GM18505 (cell line): ENCODE data around the gene DIP2B.

Experiments
- ATAC-seq: cut with Tn5 transposase; IDR thresholded peaks from one replicate; pipeline ENCODE4 v1.9.1; 2021; ENCODE audit not compliant: unreplicated experiment
- POLR2A ChIP-seq: IDR thresholded peaks from 4 replicates; pipeline ENCODE4 v1.6.1; 2011; ENCODE audit warnings: borderline replicate concordance; ENCODE audit not compliant: insufficient read depth, insufficient read length; ENCODE audit errors: extremely low read depth

DIP2B gene

DNA sequence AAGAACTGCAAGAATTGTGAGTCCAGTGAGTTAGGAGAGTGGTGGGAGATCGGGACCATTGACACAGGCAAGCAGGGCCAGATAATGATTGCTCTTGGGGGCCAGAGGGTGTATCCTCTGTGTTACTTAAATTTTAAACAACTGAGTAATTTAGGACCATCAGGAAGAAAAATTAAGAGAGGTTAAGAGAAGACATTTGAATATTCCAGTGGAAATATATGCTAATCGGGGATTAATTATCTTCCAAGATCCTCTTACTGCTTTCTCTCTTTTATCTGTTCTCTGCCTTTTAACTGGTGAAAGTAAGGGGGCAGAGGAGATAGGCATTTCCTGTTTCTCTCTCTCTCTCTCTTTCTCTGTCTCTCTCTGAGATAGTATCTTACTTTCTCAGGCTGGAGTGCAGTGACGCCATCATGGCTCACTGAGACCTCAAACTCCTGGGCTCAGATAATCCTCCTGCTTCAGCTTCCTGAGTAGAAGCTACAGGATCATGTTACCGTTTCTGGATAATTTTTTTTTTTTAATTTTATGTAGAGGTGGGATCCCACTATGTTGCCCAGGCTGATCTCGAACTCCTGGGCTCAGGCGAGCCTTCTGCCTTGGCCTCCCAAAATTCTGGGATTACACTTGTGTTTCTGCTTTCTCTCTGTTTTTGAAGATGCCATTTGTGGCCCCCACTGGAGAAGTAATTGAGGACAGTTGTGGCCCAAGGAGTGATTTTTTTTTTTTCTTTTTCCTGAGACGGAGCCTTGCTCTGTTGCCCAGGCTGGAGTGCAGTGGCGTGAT is 85.1 kb downstream of the DIP2B start:
- TF ChIP-seq POLR2A, result no peak
- ATAC-seq, result no peak

DNA sequence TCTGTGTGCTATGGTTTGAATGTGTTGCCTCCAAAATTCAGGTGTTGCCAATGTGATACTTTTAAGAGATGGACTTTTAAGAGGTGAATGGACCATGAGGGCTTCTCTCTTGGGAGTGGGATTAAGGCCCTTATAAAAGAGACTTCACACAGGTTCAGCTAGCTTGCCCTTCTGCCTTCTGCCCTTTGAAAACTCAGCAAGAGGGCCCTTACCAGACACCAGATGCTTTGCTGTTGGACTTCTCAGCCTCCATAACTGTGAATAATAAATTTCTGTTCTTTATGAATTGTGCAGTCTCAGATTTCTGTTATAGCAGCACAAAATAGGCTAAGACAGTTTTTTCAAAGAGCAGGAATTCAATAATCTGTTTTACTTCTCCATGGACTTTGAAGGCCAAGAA is 86.1 kb downstream of the DIP2B start:
- no peak for ATAC-seq
- no peak for TF ChIP-seq POLR2A

DNA sequence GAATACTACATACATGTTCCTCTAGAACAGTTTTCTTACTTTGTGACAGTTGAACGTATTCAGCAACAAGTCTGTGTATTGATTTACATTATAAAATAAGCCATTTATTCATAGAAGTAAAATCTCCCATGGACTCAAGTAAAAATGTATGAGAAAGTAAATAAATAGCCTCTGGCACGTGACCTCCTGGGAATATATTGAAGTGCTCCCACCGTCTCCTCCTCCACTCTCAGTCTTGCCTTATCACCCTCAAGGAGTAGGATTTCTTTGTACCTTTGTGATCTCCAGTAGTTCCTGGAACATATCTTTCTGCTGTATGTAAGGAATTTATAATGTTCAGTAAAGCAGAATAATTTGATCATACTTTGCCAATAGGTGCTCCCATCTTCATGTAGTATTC is 90.9 kb downstream of the DIP2B start:
- ATAC-seq, result no peak
- TF ChIP-seq POLR2A, result no peak

DNA sequence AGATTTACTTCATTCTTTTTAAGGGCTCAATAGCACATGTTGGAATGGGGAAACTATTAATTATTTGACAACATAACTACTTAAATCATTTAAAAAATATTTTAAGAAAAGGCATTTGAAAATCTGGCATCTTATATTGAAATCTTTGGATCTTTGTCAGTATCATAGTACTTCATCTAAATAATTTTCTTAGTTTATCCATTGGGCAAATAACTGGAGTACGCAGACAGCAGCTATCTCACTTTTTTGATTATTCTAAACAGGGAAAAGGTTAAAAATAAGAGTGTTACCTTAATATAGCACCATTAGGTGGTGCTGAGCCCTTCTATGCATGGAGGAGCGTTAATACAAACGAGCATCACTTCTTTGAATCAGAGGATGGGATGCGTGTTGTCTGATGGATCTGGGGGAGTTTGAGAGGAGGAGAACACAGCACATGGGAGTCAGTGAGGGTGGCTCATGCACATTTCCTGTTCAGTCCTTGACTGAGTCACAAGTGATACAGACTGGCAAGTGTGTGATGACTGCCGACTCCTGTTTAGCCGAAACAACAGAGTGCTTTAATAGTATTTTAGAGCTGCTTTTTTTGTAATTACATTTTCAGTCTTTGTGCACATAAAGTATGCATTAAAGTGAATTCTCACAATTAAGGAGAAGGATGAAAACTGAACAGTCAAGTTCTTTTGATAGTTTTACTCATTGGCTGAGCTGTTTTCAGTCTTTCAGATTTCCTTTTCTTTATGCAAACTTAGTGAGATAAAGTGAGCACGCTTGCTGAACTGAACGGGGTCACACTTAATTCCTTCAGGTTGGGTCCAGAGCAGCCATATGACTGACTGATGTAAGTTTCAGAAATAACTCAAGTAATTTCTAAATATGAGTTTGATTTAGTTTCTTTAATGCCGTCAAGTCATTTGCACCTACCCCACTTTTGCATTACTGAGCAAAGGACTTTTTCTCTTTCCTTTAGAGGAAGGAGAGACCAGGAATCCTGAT is 92.7 kb downstream of the DIP2B start:
- no peak for TF ChIP-seq POLR2A

DNA sequence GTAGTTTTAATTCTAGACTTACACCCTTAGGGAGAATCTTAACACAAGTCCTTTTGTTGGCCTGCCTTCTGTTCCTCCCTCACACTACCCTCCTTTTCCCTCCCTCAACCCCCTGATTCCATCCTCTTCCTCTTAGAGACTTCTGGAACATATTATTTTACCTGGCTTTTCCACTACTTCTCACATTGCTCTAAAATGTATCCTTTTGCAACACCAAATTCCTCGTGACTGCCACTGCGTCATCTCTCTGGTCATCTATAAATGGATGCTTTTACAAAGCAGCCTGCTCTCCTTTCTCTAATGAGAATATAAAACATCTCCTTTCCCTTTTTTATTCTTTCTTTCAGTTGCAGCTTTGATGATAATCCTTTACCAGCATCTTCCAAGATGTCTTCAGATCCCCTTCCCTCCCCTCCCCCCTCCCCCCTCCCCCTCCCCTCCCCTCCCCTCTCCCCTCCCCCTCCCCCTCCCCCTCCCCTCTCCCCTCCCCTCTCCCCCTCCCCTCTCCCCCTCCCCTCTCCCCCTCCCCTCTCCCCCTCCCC is 93.6 kb downstream of the DIP2B start:
- ATAC-seq, result no peak
- no peak for TF ChIP-seq POLR2A

More for the DNA sequence above, 92.7 kb downstream of the DIP2B start:
- peak; percentile 79 for ATAC-seq

DNA sequence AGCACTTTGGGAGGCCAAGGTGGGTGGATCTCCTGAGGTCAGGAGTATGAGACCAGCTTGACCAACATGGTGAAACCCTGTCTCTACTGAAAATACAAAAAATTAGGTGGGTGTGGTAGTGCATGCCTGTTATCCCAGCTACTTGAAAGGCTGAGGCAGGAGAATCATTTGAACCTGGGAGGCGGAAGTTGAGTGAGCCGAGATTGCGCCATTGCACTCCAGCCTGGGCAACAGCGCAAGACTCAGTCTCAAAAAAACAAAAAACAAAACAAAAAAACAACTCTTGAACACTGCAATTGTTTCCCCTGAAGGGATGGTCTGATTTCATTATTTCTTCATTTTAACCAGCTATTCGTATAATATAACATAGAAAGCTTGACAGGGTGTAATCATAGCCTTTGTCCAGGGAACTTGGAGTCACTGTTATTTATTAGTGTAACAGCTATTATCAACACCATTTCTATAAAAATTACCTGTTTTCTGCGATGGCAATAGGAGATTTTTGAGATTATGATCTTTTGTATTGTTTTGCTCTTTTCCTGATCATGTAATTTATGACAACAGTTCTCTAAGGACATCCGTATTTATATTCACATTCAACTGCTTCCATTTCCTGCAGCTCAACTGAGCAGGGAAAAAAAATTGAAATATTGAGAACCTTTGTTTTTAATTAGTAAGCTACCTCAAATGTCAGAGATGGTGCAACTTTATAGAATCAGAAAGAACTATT is 94.7 kb downstream of the DIP2B start:
- no peak for TF ChIP-seq POLR2A
- no peak for ATAC-seq

DNA sequence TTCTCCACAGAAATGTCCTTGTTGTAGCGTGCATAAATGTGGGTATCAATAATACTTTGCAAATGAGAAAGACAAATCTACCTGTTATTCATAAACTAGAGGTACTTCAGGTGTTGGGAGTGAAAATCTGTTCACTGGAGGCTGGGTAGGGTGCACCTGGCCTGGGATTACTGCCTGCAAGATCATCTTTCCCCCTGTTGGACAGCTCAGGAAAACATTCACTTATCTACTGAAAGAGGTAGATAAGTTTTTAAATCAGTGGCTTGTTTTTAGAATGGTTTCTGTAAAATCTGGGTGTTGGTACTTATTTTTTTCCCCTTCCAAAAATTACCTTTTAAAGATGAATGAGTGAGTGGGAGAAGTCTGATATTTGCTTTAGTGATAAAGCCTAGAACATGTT is 95.6 kb downstream of the DIP2B start:
- no peak for TF ChIP-seq POLR2A
- ATAC-seq, result no peak

DNA sequence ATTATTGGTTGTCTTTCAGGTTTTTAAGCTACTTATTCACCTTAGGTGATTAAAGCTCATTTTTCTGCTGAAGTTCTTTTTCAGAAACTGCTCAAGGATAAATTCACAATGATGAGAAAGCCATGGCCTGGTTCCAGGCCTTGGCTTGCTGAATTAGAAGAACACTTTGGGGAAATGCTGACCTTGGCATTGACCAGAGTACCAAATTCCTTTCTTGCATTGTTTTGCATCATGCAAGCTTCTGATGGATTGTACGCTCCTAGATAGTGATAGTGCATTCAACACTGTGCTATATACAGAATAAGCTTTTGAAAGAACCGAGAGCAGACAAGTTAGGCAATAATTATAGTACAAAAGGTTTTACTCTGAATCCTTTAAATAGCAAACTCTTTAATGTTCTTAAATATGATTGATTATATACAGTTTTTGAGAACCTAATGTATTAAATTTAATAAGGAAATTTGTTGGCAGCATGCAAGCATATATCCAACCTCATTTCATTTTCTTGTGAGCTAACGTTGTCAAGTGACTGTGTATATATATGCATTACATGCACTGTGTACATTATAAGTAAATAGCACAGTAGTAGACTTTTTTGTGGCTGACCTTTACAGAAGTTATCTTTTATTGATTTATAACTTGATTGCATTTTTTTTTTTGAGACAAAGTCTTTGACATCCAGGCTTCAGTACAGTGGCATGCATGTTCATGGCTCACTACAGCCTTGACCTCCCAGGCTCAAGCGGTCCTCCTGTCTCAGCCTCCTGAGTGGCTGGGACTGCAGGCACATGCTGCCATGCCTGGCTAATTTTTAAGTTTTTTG is 99.2 kb downstream of the DIP2B start:
- ATAC-seq, result no peak
- TF ChIP-seq POLR2A, result no peak

DNA sequence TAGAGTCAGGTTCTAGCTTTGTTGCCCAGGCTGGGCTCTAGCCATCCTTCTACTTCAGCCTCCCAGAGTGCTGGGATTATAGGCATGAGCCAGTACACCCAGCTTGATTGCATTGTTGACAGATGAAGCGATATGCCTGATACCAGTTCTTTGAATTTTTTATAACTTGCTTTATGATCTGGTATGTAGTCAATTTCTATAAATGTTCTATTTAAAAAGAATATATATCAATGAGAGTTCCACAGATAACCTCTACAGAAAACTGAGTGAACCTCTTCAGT is 99.8 kb downstream of the DIP2B start:
- TF ChIP-seq POLR2A, result no peak
- no peak for ATAC-seq

DNA sequence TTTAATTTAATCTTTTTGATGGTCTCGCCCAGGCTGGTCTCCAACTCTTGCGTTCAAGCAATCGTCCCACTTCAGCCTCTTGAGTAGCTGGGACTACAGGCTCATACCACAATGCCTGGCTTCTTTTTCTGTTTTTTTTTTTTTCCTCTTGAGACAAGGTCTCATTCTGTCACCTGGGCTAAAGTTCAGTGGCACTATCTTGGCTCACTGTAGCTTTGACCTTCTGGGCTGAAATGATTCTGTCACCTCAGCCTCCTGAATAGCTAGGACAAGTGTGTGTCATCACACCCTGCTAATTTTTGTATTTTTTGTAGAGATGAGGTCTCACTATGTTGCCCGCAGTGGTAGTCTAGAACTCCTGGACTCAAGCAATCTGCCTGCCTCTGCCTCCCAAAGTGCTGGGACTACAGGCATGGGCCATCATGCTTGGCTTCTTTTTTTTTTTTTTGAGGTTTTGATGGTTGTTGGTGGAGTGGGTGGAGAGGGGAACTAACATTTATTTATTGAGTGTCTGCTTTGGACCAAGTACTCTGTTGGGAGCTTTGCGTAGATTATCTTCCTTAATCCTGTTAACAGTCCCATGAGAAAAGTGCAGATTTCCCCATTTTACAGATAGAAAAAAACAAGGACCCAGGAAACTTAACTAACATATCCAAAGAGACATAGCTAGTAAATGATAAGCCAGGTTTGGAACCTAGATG is 102.0 kb downstream of the DIP2B start:
- TF ChIP-seq POLR2A, result no peak

DNA sequence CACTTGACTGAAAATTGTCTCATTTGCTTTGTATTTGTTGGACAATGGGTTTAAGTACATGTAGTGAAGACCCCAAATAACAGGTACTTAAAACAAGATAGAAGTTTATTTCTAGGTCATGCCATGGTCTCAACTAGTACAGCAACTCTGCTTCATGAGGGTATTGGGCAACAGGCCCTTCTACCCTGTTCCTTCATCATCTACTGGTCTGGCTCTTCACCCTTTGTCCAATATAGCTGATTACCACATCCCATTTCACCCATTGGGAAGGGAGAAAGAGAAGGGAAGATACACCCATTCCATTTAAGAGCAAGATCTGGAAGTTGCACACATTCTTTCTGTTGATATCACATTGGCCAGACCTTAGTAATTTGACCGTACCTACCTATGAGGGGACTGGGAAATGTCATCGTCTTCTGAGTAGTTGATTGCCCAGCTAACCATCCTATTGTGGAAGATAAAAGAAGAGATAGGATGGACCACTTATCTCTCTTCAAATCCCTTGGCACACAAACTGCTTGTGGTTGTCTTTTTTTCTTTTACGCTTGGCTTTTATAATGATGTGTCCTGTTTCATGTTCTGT is 104.6 kb downstream of the DIP2B start:
- TF ChIP-seq POLR2A, result no peak

More for the DNA sequence above, 102.0 kb downstream of the DIP2B start:
- ATAC-seq, result no peak

More for the DNA sequence above, 104.6 kb downstream of the DIP2B start:
- no peak for ATAC-seq
